ENCODE results near the gene TEKTIP1. TPM values are rescaled to one million over a fixed set of nuclear protein-coding genes. Genes with fewer than 3 reads are reported as not detected.

The TEKTIP1 gene
- total and polyA plus RNA-seq, 2 donors from 2014 or later: 1.2 to 9.2 TPM

- no peak for TF ChIP-seq CTCF (IDR thresholded peaks at IDR 0.05; ENCODE audit: borderline replicate concordance, extremely low read depth, insufficient read depth)
- H3K36me3 ChIP-seq (ENCODE audit: control insufficient read depth in 2 of 3, insufficient read depth in 3 of 3, low read length in 3 of 3): peaks cover 0 to 13% (median 11%) of the 10 kb centered on the region in 3 donors
- H3K4me1 ChIP-seq (ENCODE audit: control insufficient read depth in 2 of 3, insufficient read depth in 2 of 3, low read depth in 1 of 3, low read length in 3 of 3): no peaks in the 10 kb centered on the region
- no peaks in the 10 kb centered on the region for H3K27me3 ChIP-seq (ENCODE audit: control insufficient read depth, insufficient read depth, low read length)
- H3K4me3 ChIP-seq (ENCODE audit: low read length in 3 of 3): no peak overlapping the region
- no peaks in the 10 kb centered on the region for H3K9me3 ChIP-seq (ENCODE audit: control insufficient read depth in 2 of 3, insufficient read depth in 1 of 3, low read length in 3 of 3)
- no peak overlapping the region for H3K9ac ChIP-seq (ENCODE audit: low read length in 3 of 3)
- FAIRE-seq (no peak), DNase-seq (no peak)
- no peak overlapping the region for H3K27ac ChIP-seq (ENCODE audit: low read depth in 2 of 2, low read length in 2 of 2)
- intact Hi-C loops (cut with DNase I): no loop called here
These were observed 8.6 kb upstream of the TEKTIP1 start for GRCh38 chr19:3530389-3530788.

GRCh38 chr19:3531716-3532115 lies 7.3 kb upstream of the TEKTIP1 start:
- Histone ChIP-seq H3K9ac (ENCODE audit: low read length in 3 of 3) (no peak overlapping the region), H3K9me3 (ENCODE audit: control insufficient read depth in 2 of 3, insufficient read depth in 1 of 3, low read length in 3 of 3) (no peaks in the 10 kb centered on the region), H3K4me3 (ENCODE audit: low read length in 3 of 3) (no peak overlapping the region), H3K27me3 (ENCODE audit: control insufficient read depth, insufficient read depth, low read length) (no peaks in the 10 kb centered on the region), H3K27ac (ENCODE audit: low read depth in 2 of 2, low read length in 2 of 2) (no peak overlapping the region), H3K36me3 (ENCODE audit: control insufficient read depth in 2 of 3, insufficient read depth in 3 of 3, low read length in 3 of 3) (peaks cover 0 to 16% (median 14%) of the 10 kb centered on the region in 3 donors), H3K4me1 (ENCODE audit: control insufficient read depth in 2 of 3, insufficient read depth in 2 of 3, low read depth in 1 of 3, low read length in 3 of 3) (no peaks in the 10 kb centered on the region)
- TF ChIP-seq CTCF (IDR thresholded peaks at IDR 0.05; ENCODE audit: borderline replicate concordance, extremely low read depth, insufficient read depth): no peak
- intact Hi-C loops (cut with DNase I): no loop called here
- FAIRE-seq (no peak), DNase-seq (no peak)

- no peak for DNase-seq
- Histone ChIP-seq H3K36me3 (ENCODE audit: control insufficient read depth in 2 of 3, insufficient read depth in 3 of 3, low read length in 3 of 3) (peaks cover 0 to 16% (median 13%) of the 10 kb centered on the region in 3 donors), H3K4me3 (ENCODE audit: low read length in 3 of 3) (no peak overlapping the region), H3K4me1 (ENCODE audit: control insufficient read depth in 2 of 3, insufficient read depth in 2 of 3, low read depth in 1 of 3, low read length in 3 of 3) (no peaks in the 10 kb centered on the region), H3K27ac (ENCODE audit: low read depth in 2 of 2, low read length in 2 of 2) (no peak overlapping the region), H3K9ac (ENCODE audit: low read length in 3 of 3) (no peak overlapping the region), H3K27me3 (ENCODE audit: control insufficient read depth, insufficient read depth, low read length) (no peaks in the 10 kb centered on the region), H3K9me3 (ENCODE audit: control insufficient read depth in 2 of 3, insufficient read depth in 1 of 3, low read length in 3 of 3) (no peaks in the 10 kb centered on the region)
- intact Hi-C loops (cut with DNase I): no loop called here
- TF ChIP-seq CTCF (IDR thresholded peaks at IDR 0.05; ENCODE audit: borderline replicate concordance, extremely low read depth, insufficient read depth): no peak
- no peak for FAIRE-seq
These were observed 6.7 kb upstream of the TEKTIP1 start for GRCh38 chr19:3532154-3532786.

- H3K4me1 ChIP-seq (ENCODE audit: control insufficient read depth in 2 of 3, insufficient read depth in 2 of 3, low read depth in 1 of 3, low read length in 3 of 3): no peaks in the 10 kb centered on the region
- DNase-seq: no peak
- intact Hi-C loops (cut with DNase I): no loop called here
- no peak overlapping the region for H3K4me3 ChIP-seq (ENCODE audit: low read length in 3 of 3)
- FAIRE-seq: no peak
- H3K9ac ChIP-seq (ENCODE audit: low read length in 3 of 3): no peak overlapping the region
- H3K36me3 ChIP-seq (ENCODE audit: control insufficient read depth in 2 of 3, insufficient read depth in 3 of 3, low read length in 3 of 3): peaks cover 0 to 13% (median 10%) of the 10 kb centered on the region in 3 donors
- H3K9me3 ChIP-seq (ENCODE audit: control insufficient read depth in 2 of 3, insufficient read depth in 1 of 3, low read length in 3 of 3): no peaks in the 10 kb centered on the region
- H3K27me3 ChIP-seq (ENCODE audit: control insufficient read depth, insufficient read depth, low read length): no peaks in the 10 kb centered on the region
- TF ChIP-seq CTCF (IDR thresholded peaks at IDR 0.05; ENCODE audit: borderline replicate concordance, extremely low read depth, insufficient read depth): no peak
- no peak overlapping the region for H3K27ac ChIP-seq (ENCODE audit: low read depth in 2 of 2, low read length in 2 of 2)
These were observed 5.9 kb upstream of the TEKTIP1 start for GRCh38 chr19:3533033-3533432.

Data from kidney (tissue), 14 donors.